Neural cell (in vitro differentiated cells): ENCODE measurements around the gene PTHLH. TPM values are rescaled to one million over a fixed set of nuclear protein-coding genes. Genes with fewer than 3 reads are reported as not detected.

ENCODE experiments used
- H2AFZ ChIP-seq: fragments of 200-600, 300-800 bp; sonication (generic), shearing (Covaris generic); 2 replicates; pipeline ENCODE4 v1.6.0; 2014; ENCODE audit warnings: low read depth, mild to moderate bottlenecking, antibody characterized with exemption, low read length, moderate library complexity
- H3F3A ChIP-seq: fragments of 200-600 bp; shearing (Covaris generic); 2 replicates; pipeline ENCODE4 v1.6.1; 2016; ENCODE audit warnings: mild to moderate bottlenecking, moderate library complexity, mixed read lengths, antibody characterized with exemption, low read length; ENCODE audit not compliant: insufficient read depth, poor library complexity, severe bottlenecking
- H3K27ac ChIP-seq: fragments of 200-600, 300-800 bp; sonication (generic), shearing (Covaris generic); 2 replicates; pipeline ENCODE4 v1.5.1; 2014; ENCODE audit warnings: mild to moderate bottlenecking, low read length, moderate library complexity
- H3K27me3 ChIP-seq: fragments of 300-800, 200-600 bp; sonication (generic), shearing (Covaris generic); 2 replicates; pipeline ENCODE4 v1.6.0; 2014; ENCODE audit warnings: mild to moderate bottlenecking, low read depth, low read length, moderate library complexity; ENCODE audit not compliant: insufficient read depth
- H3K36me3 ChIP-seq: fragments of 300-800, 200-600 bp; sonication (generic), shearing (Covaris generic); 2 replicates; pipeline ENCODE4 v1.5.1; 2014; ENCODE audit warnings: mild to moderate bottlenecking, antibody characterized with exemption, low read length, moderate library complexity; ENCODE audit not compliant: insufficient read depth
- H3K4me2 ChIP-seq: fragments of 300-800, 200-600 bp; sonication (generic), shearing (Covaris generic); 2 replicates; pipeline ENCODE4 v1.6.0; 2014; ENCODE audit warnings: mild to moderate bottlenecking, low read length
- H3K4me3 ChIP-seq: fragments of 300-800, 200-600 bp; sonication (generic), shearing (Covaris generic); 2 replicates; pipeline ENCODE4 v1.5.1; 2014; ENCODE audit warnings: mild to moderate bottlenecking, low read length, moderate library complexity
- H3K79me2 ChIP-seq: fragments of 200-600 bp; shearing (Covaris generic); replicated peaks from 2 replicates; pipeline ENCODE4 v1.6.0; 2014; ENCODE audit warnings: mild to moderate bottlenecking, low read length, moderate library complexity; ENCODE audit not compliant: insufficient read depth
- H3K9ac ChIP-seq: fragments of 300-800, 200-600 bp; sonication (generic), shearing (Covaris generic); 2 replicates; pipeline ENCODE4 v1.6.1; 2016; ENCODE audit warnings: mild to moderate bottlenecking, low read length, mixed read lengths
- H3K9me2 ChIP-seq: fragments of 200-600 bp; shearing (Covaris generic); 2 replicates; pipeline ENCODE4 v1.6.1; 2016; ENCODE audit warnings: mild to moderate bottlenecking, low read length, mixed read lengths; ENCODE audit not compliant: insufficient read depth
- H3K9me3 ChIP-seq: fragments of 200-600, 300-800 bp; sonication (generic), shearing (Covaris generic); 2 replicates; pipeline ENCODE4 v1.6.1; 2016; ENCODE audit warnings: mild to moderate bottlenecking, mixed run types, low read length, moderate library complexity, mixed read lengths
- H4K20me1 ChIP-seq: fragments of 200-600 bp; shearing (Covaris generic); 2 replicates; pipeline ENCODE4 v1.6.1; 2016; ENCODE audit warnings: mild to moderate bottlenecking, mixed run types; ENCODE audit not compliant: insufficient read depth
- CTCF ChIP-seq: fragments of 450-650 bp; IDR thresholded peaks from 2 replicates; pipeline ENCODE4 v1.5.1; 2014; ENCODE audit warnings: antibody characterized with exemption, mild to moderate bottlenecking, moderate library complexity; ENCODE audit not compliant: poor library complexity, severe bottlenecking
- EP300 ChIP-seq: fragments of 450-650 bp; conservative IDR thresholded peaks from 2 replicates; pipeline ENCODE4 v1.6.1; 2014; ENCODE audit warnings: antibody characterized with exemption, mild to moderate bottlenecking, moderate library complexity; ENCODE audit not compliant: poor library complexity, severe bottlenecking
- EZH2 ChIP-seq: fragments of 200-600, 300-800 bp; shearing (Covaris generic), sonication (generic); IDR thresholded peaks from 2 replicates; pipeline ENCODE4 v1.6.1; 2014; ENCODE audit warnings: antibody characterized with exemption, low read length, borderline replicate concordance, mild to moderate bottlenecking; ENCODE audit not compliant: insufficient read depth, poor library complexity, severe bottlenecking
- MXI1 ChIP-seq: fragments of 450-650 bp; conservative IDR thresholded peaks from 2 replicates; pipeline ENCODE4 v1.6.1; 2014; ENCODE audit warnings: antibody characterized with exemption, mild to moderate bottlenecking; ENCODE audit not compliant: poor library complexity, severe bottlenecking
- POLR2AphosphoS5 ChIP-seq: IDR thresholded peaks from 2 replicates; pipeline ENCODE4 v1.6.1; 2012
- RAD21 ChIP-seq: fragments of 450-650 bp; conservative IDR thresholded peaks from 2 replicates; pipeline ENCODE4 v1.6.1; 2014; ENCODE audit warnings: antibody characterized with exemption, mild to moderate bottlenecking, moderate library complexity
- SMC3 ChIP-seq: fragments of 450-650 bp; conservative IDR thresholded peaks from 2 replicates; pipeline ENCODE4 v1.6.1; 2014; ENCODE audit warnings: antibody characterized with exemption, mild to moderate bottlenecking, moderate library complexity; ENCODE audit not compliant: poor library complexity
- TAF1 ChIP-seq: IDR thresholded peaks from 2 replicates; pipeline ENCODE4 v1.6.1; 2012; ENCODE audit warnings: low read depth
- polyA plus RNA-seq: library from polyadenylated mRNA; depleted of rRNA; stranded (reverse); fragments of >200 nt; gene quantifications from 2 replicates; pipeline ENCODE4 v1.2.3, GENCODE V29; 2014

PTHLH gene
- polyA plus RNA-seq, 1 donor from 2014 or later, result 0.22 TPM

- Histone ChIP-seq H3K27ac (no peak overlapping the region), H3K36me3 (no peaks in the 10 kb centered on the region), H3K79me2 (no peaks in the 10 kb centered on the region), H3K4me3 (no peak overlapping the region), H3K9me3 (no peaks in the 10 kb centered on the region), H2AFZ (no peak overlapping the region), H3K9me2 (no peaks in the 10 kb centered on the region), H3K9ac (no peak overlapping the region), H3K27me3 (no peaks in the 10 kb centered on the region), H3F3A (no peaks in the 10 kb centered on the region), H3K4me2 (no peak overlapping the region), H4K20me1 (no peaks in the 10 kb centered on the region)
- no peak for TF ChIP-seq POLR2AphosphoS5
- no peak for TF ChIP-seq EZH2
- no peak for TF ChIP-seq MXI1
- no peak for TF ChIP-seq TAF1
- no peak for TF ChIP-seq CTCF
Observed at GRCh38 chr12:27931390-27931789, 41.1 kb downstream of the PTHLH start.

GRCh38 chr12:27927347-27927746, 45.2 kb downstream of the PTHLH start:
- H3K27ac ChIP-seq, result no peak overlapping the region
- no peak overlapping the region for H3K9ac ChIP-seq
- no peak for TF ChIP-seq EZH2
- no peak for TF ChIP-seq RAD21
- no peak for TF ChIP-seq CTCF
- TF ChIP-seq SMC3, result no peak
- no peak for TF ChIP-seq EP300
- no peak for TF ChIP-seq POLR2AphosphoS5
- no peak for TF ChIP-seq TAF1
- no peak overlapping the region for H2AFZ ChIP-seq
- no peak overlapping the region for H3K4me2 ChIP-seq
- no peaks in the 10 kb centered on the region for H3K79me2 ChIP-seq
- no peaks in the 10 kb centered on the region for H3K36me3 ChIP-seq
- H3F3A ChIP-seq, result no peaks in the 10 kb centered on the region
- H3K9me3 ChIP-seq, result no peaks in the 10 kb centered on the region
- H3K27me3 ChIP-seq, result no peaks in the 10 kb centered on the region
- no peaks in the 10 kb centered on the region for H4K20me1 ChIP-seq
- H3K9me2 ChIP-seq, result no peaks in the 10 kb centered on the region
- H3K4me3 ChIP-seq, result no peak overlapping the region

GRCh38 chr12:27924350-27925135, 48.0 kb downstream of the PTHLH start:
- H3K9me3 ChIP-seq, result no peaks in the 10 kb centered on the region
- no peaks in the 10 kb centered on the region for H3K36me3 ChIP-seq
- H3K79me2 ChIP-seq, result no peaks in the 10 kb centered on the region
- H3K9ac ChIP-seq, result no peak overlapping the region
- no peak overlapping the region for H3K27ac ChIP-seq
- no peak overlapping the region for H2AFZ ChIP-seq
- no peaks in the 10 kb centered on the region for H3K27me3 ChIP-seq
- H4K20me1 ChIP-seq, result no peaks in the 10 kb centered on the region
- no peaks in the 10 kb centered on the region for H3K9me2 ChIP-seq
- TF ChIP-seq RAD21, result no peak
- TF ChIP-seq POLR2AphosphoS5, result no peak
- no peak for TF ChIP-seq SMC3
- no peak overlapping the region for H3K4me3 ChIP-seq
- H3K4me2 ChIP-seq, result no peak overlapping the region
- H3F3A ChIP-seq, result no peaks in the 10 kb centered on the region
